Measurements from ENCODE around the gene KCNH2. TPM values are rescaled to one million over a fixed set of nuclear protein-coding genes. Genes with fewer than 3 reads are reported as not detected.

Gene KCNH2
- total and polyA plus RNA-seq, 2 donors (not counting 1 experiment from before 2014, with no cell fraction given), result 0.86 to 2.7 TPM

GRCh38 chr7:151024435-151025056 lies 46.4 kb upstream of the KCNH2 start, which contains the start of gene ATG9B:
Gene ATG9B (minus strand): TSS chr7:151024494. CDS start chr7:151024423, 71 bp downstream.
- H3K4me1 ChIP-seq (ENCODE audit: control insufficient read depth in 2 of 2, insufficient read depth in 2 of 2, low read length in 2 of 2), result peaks cover 15 to 17% of the 10 kb centered on the region in 2 donors
- H4K20me1 ChIP-seq (ENCODE audit: control insufficient read depth, insufficient read depth, low read length, poor library complexity, severe bottlenecking), result no peaks in the 10 kb centered on the region
- ATAC-seq (ENCODE audit: low read depth) (no peak), DNase-seq (no peak)
- H3K9me3 Mint-ChIP-seq (ENCODE audit: insufficient read depth), result no peaks in the 10 kb centered on the region
- H3K4me2 ChIP-seq (replicated peaks; ENCODE audit: low read depth, low read length, poor library complexity, severe bottlenecking), result no peak within 1 kb of the TSS
- H3K27me3 Mint-ChIP-seq, result peaks cover 29% of the 10 kb centered on the region
- whole genome bisulfite sequencing (ENCODE audit: insufficient coverage), result 100% methylated on average over 1 of the region's 4 CpGs
- H3K9me3 ChIP-seq (ENCODE audit: control extremely low read depth in 1 of 3, control insufficient read depth in 2 of 3, insufficient read depth in 1 of 3, low read length in 2 of 3), result no peaks in the 10 kb centered on the region
- POLR2A ChIA-PET, result no interaction called here
- no peak within 1 kb of the TSS for H3K27ac ChIP-seq (ENCODE audit: low read length in 2 of 2)
- no peak within 1 kb of the TSS for H3K9ac ChIP-seq (ENCODE audit: low read length)
- intact Hi-C loops (cut with micrococcal nuclease), result loop anchor here (5.0 to 10.0 kb wide), 2 partner anchors 660 to 1252 kb away; partner anchors contain the start of genes REPIN1 and ZNF467
- no peak within 1 kb of the TSS for H3K27ac Mint-ChIP-seq
- H3K79me2 ChIP-seq (ENCODE audit: control insufficient read depth, insufficient read depth, low read length), result peaks cover 8% of the 10 kb centered on the region
- peaks cover 0 to 51% (median 24%) of the 10 kb centered on the region in 4 experiments for H3K27me3 ChIP-seq (replicated peaks in 1 of 4; ENCODE audit: control extremely low read depth in 1 of 4, control insufficient read depth in 3 of 4, insufficient read depth in 4 of 4, low read length in 3 of 4)
- H3K4me3 ChIP-seq (ENCODE audit: control extremely low read depth in 1 of 5, extremely low read depth in 1 of 5, insufficient read depth in 1 of 5, low read depth in 2 of 5, low read length in 4 of 5), result no peak within 1 kb of the TSS
- TF ChIP-seq CTCF (IDR thresholded peaks at IDR 0.05), result no peak
- H3K4me1 Mint-ChIP-seq, result peaks cover 23% of the 10 kb centered on the region
- H3K4me3 Mint-ChIP-seq, result no peak within 1 kb of the TSS
- H3K36me3 ChIP-seq (replicated peaks in 1 of 2; ENCODE audit: control extremely low read depth in 1 of 2, control insufficient read depth in 1 of 2, extremely low read depth in 1 of 2, insufficient read depth in 2 of 2, low read length in 1 of 2), result no peaks in the 10 kb centered on the region
- CTCF ChIA-PET, result interaction anchor here (1.2 kb wide), 1 partner anchor 16 kb away, joined by 3 read pairs; no protein-coding TSS in a partner anchor
- no peak within 1 kb of the TSS for H2AFZ ChIP-seq (ENCODE audit: insufficient read depth, low read depth, low read length, poor library complexity, severe bottlenecking)

- Histone ChIP-seq H3K36me3 (replicated peaks in 1 of 2; ENCODE audit: control extremely low read depth in 1 of 2, control insufficient read depth in 1 of 2, extremely low read depth in 1 of 2, insufficient read depth in 2 of 2, low read length in 1 of 2) (no peaks in the 10 kb centered on the region), H3K27ac (ENCODE audit: low read length in 2 of 2) (no peak overlapping the region), H3K27me3 (replicated peaks in 1 of 4; ENCODE audit: control extremely low read depth in 1 of 4, control insufficient read depth in 3 of 4, insufficient read depth in 4 of 4, low read length in 3 of 4) (peaks cover 0 to 61% (median 27%) of the 10 kb centered on the region in 4 experiments), H3K4me2 (replicated peaks; ENCODE audit: low read depth, low read length, poor library complexity, severe bottlenecking) (no peak overlapping the region), H3K79me2 (ENCODE audit: control insufficient read depth, insufficient read depth, low read length) (no peaks in the 10 kb centered on the region), H3K4me1 (ENCODE audit: control insufficient read depth in 2 of 2, insufficient read depth in 2 of 2, low read length in 2 of 2) (peaks cover 20% of the 10 kb centered on the region in 2 donors), H3K9me3 (ENCODE audit: control extremely low read depth in 1 of 3, control insufficient read depth in 2 of 3, insufficient read depth in 1 of 3, low read length in 2 of 3) (peaks cover 0 to 6% (median 0%) of the 10 kb centered on the region in 3 donors), H2AFZ (ENCODE audit: insufficient read depth, low read depth, low read length, poor library complexity, severe bottlenecking) (no peak overlapping the region), H4K20me1 (ENCODE audit: control insufficient read depth, insufficient read depth, low read length, poor library complexity, severe bottlenecking) (no peaks in the 10 kb centered on the region), H3K9ac (ENCODE audit: low read length) (no peak overlapping the region), H3K4me3 (ENCODE audit: control extremely low read depth in 1 of 5, extremely low read depth in 1 of 5, insufficient read depth in 1 of 5, low read depth in 2 of 5, low read length in 4 of 5) (no peak overlapping the region)
- ATAC-seq (ENCODE audit: low read depth) (no peak), DNase-seq (no peak)
- POLR2A ChIA-PET, result no interaction called here
- H3K4me1 Mint-ChIP-seq, result peaks cover 26% of the 10 kb centered on the region
- intact Hi-C loops (cut with micrococcal nuclease), result loop anchor here (10.0 kb wide), 1 partner anchor 658 kb away; the partner anchor contains the start of gene REPIN1
- CTCF ChIA-PET, result interaction anchor here (1.8 kb wide), 1 partner anchor 9 kb away, joined by 5 read pairs; no protein-coding TSS in a partner anchor
- peaks cover 37% of the 10 kb centered on the region for H3K27me3 Mint-ChIP-seq
- no peaks in the 10 kb centered on the region for H3K9me3 Mint-ChIP-seq (ENCODE audit: insufficient read depth)
- H3K27ac Mint-ChIP-seq, result no peak overlapping the region
- no peak for TF ChIP-seq EZH2 (IDR thresholded peaks at IDR 0.05; ENCODE audit: borderline replicate concordance, insufficient read depth, low read depth, low read length, poor library complexity, severe bottlenecking)
- no peak for TF ChIP-seq CTCF (IDR thresholded peaks at IDR 0.05)
- H3K4me3 Mint-ChIP-seq, result no peak overlapping the region
- WGBS (ENCODE audit: insufficient coverage), result 87% methylated on average over 3 of the region's 10 CpGs
Observed at GRCh38 chr7:151023232-151023631, 45.1 kb upstream of the KCNH2 start.
